ENCODE data around the gene IGFLR1.

Gene IGFLR1

GRCh38 chr19:35717665-35718344 is 24.4 kb downstream of the IGFLR1 start, which contains the start of gene KMT2B:
TSS of gene KMT2B (plus strand) at chr19:35718003. CDS start at chr19:35718019, 16 bp downstream.
- 2% methylated on average over 11 of the region's 109 CpGs for WGBS

DNA sequence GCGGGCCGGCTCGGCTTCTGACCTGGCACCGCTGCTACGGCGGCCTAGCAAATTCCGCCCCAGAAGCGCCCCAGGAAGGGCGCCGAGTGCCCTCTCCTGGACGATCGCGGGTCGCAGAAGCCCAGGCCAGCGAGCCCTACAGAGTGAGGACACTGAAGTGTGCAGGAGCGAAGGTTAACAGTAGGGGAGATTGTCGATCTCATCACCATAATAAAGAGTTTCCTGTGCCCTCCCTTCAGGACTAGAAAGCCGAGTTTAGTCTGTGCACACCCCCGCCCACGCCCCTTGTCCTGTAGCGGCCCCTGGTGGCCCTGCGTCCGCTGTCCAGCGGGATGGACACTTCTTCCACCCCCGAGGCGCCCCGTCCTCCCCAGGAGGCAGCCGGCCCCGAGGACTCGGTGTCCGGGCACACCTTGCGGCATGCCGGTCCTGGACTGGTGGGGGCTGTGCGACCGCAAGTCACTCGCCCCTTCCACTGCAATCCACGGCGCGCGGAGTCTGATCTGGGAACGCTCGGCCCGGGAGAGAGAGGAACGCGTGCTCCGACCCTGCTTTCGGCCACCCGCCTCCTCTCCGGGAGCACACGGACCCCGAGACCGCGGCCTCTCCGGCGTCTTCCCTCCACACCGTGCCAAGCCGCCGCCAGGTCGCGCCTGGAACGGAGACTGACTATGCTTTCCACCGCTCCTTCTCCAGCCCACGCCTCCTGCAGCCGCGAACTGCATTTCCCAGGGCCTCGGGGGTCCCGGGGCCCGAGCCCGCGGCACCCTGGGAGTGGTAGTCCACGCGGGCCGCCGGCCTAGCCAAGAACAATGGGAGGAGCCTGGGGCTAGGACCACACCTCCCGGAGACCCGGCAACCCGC is 25.2 kb downstream of the IGFLR1 start:
- Histone ChIP-seq H3K4ac (ENCODE audit: low read depth in 1 of 2, low read length in 2 of 2) (peak overlapping the region; percentile 78 to 79), H3K4me1 (ENCODE audit: control insufficient read depth, insufficient read depth, low read depth, low read length) (peaks cover 23% of the 10 kb centered on the region), H3K4me2 (ENCODE audit: low read length, poor library complexity, severe bottlenecking) (peak overlapping the region; percentile 98), H3K9me3 (ENCODE audit: control insufficient read depth, low read length) (no peaks in the 10 kb centered on the region), H2BK12ac (ENCODE audit: low read length in 2 of 2) (peak overlapping the region in 1 of 2 experiments; percentile 95), H3K4me3 (ENCODE audit: insufficient read depth in 1 of 2, low read depth in 1 of 2, low read length in 2 of 2) (peak overlapping the region; percentile 70 to 97), H3K23ac (ENCODE audit: low read length in 2 of 2) (peak overlapping the region in 1 of 2 experiments; percentile 77), H3K36me3 (ENCODE audit: control insufficient read depth in 1 of 2, insufficient read depth in 2 of 2, low read depth in 1 of 2, low read length in 2 of 2) (peaks cover 15 to 26% of the 10 kb centered on the region in 2 experiments), H3K18ac (ENCODE audit: low read depth in 1 of 2, low read length in 2 of 2) (peak overlapping the region; percentile 69 to 96), H2AFZ (ENCODE audit: low read depth, low read length) (peak overlapping the region; percentile 100), H2BK5ac (ENCODE audit: low read depth, low read length, poor library complexity, severe bottlenecking) (no peak overlapping the region), H4K8ac (ENCODE audit: low read length) (peak overlapping the region; percentile 94), H3K27ac (ENCODE audit: low read length, poor library complexity, severe bottlenecking) (peak overlapping the region; percentile 75), H2AK5ac (ENCODE audit: low read length, severe bottlenecking) (no peak overlapping the region), H2BK15ac (ENCODE audit: low read depth, poor library complexity, severe bottlenecking) (peak overlapping the region; percentile 78), H2BK120ac (ENCODE audit: low read depth, low read length) (no peak overlapping the region), H4K91ac (ENCODE audit: low read length) (peak overlapping the region; percentile 60), H3K14ac (ENCODE audit: low read length in 2 of 2) (peak overlapping the region in 1 of 2 experiments; percentile 98), H3K79me1 (replicated peaks; ENCODE audit: low read length, poor library complexity, severe bottlenecking) (peaks cover 24% of the 10 kb centered on the region), H3K27me3 (ENCODE audit: control insufficient read depth in 1 of 2, insufficient read depth in 1 of 2, low read length in 2 of 2) (peaks cover 0 to 23% of the 10 kb centered on the region in 2 experiments), H3K9ac (ENCODE audit: low read length) (peak overlapping the region; percentile 87)
- under 1% methylated on average over 62 of the region's 77 CpGs for WGBS
- peak; percentile 97 for DNase-seq

More at GRCh38 chr19:35717665-35718344, 24.4 kb downstream of the IGFLR1 start, which contains the start of gene KMT2B:
- no peak within 1 kb of the TSS for H2BK5ac ChIP-seq (ENCODE audit: low read depth, low read length, poor library complexity, severe bottlenecking)
- peak within 1 kb of the TSS; percentile 85 to 97 for H3K4me3 ChIP-seq (ENCODE audit: insufficient read depth in 1 of 2, low read depth in 1 of 2, low read length in 2 of 2)
- DNase-seq: no peak
- H2BK15ac ChIP-seq (ENCODE audit: low read depth, poor library complexity, severe bottlenecking): peak within 1 kb of the TSS; percentile 95
- peak within 1 kb of the TSS; percentile 89 for H2BK120ac ChIP-seq (ENCODE audit: low read depth, low read length)
- peak within 1 kb of the TSS; percentile 98 for H3K4me2 ChIP-seq (ENCODE audit: low read length, poor library complexity, severe bottlenecking)
- H3K9ac ChIP-seq (ENCODE audit: low read length): peak within 1 kb of the TSS; percentile 92
- peaks cover 32% of the 10 kb centered on the region for H3K79me1 ChIP-seq (replicated peaks; ENCODE audit: low read length, poor library complexity, severe bottlenecking)
- peak within 1 kb of the TSS; percentile 63 to 98 for H3K14ac ChIP-seq (ENCODE audit: low read length in 2 of 2)
- H2BK12ac ChIP-seq (ENCODE audit: low read length in 2 of 2): peak within 1 kb of the TSS in 1 of 2 experiments; percentile 95
- H3K4me1 ChIP-seq (ENCODE audit: control insufficient read depth, insufficient read depth, low read depth, low read length): peaks cover 23% of the 10 kb centered on the region
- no peak within 1 kb of the TSS for H2AK5ac ChIP-seq (ENCODE audit: low read length, severe bottlenecking)
- peak within 1 kb of the TSS; percentile 100 for H2AFZ ChIP-seq (ENCODE audit: low read depth, low read length)
- H3K4ac ChIP-seq (ENCODE audit: low read depth in 1 of 2, low read length in 2 of 2): peak within 1 kb of the TSS in 1 of 2 experiments; percentile 86
- H4K91ac ChIP-seq (ENCODE audit: low read length): no peak within 1 kb of the TSS
- peak within 1 kb of the TSS; percentile 84 to 96 for H3K18ac ChIP-seq (ENCODE audit: low read depth in 1 of 2, low read length in 2 of 2)
- no peaks in the 10 kb centered on the region for H3K9me3 ChIP-seq (ENCODE audit: control insufficient read depth, low read length)
- peak within 1 kb of the TSS; percentile 75 for H3K27ac ChIP-seq (ENCODE audit: low read length, poor library complexity, severe bottlenecking)
- peaks cover 0 to 21% of the 10 kb centered on the region in 2 experiments for H3K27me3 ChIP-seq (ENCODE audit: control insufficient read depth in 1 of 2, insufficient read depth in 1 of 2, low read length in 2 of 2)
- peaks cover 23 to 34% of the 10 kb centered on the region in 2 experiments for H3K36me3 ChIP-seq (ENCODE audit: control insufficient read depth in 1 of 2, insufficient read depth in 2 of 2, low read depth in 1 of 2, low read length in 2 of 2)
- H3K23ac ChIP-seq (ENCODE audit: low read length in 2 of 2): peak within 1 kb of the TSS in 1 of 2 experiments; percentile 97
- no peak within 1 kb of the TSS for H4K8ac ChIP-seq (ENCODE audit: low read length)

- H2BK5ac ChIP-seq (ENCODE audit: low read depth, low read length, poor library complexity, severe bottlenecking): no peak overlapping the region
- no peak overlapping the region for H2BK120ac ChIP-seq (ENCODE audit: low read depth, low read length)
- peaks cover 0 to 23% of the 10 kb centered on the region in 2 experiments for H3K27me3 ChIP-seq (ENCODE audit: control insufficient read depth in 1 of 2, insufficient read depth in 1 of 2, low read length in 2 of 2)
- peak overlapping the region in 1 of 2 experiments; percentile 45 for H2BK12ac ChIP-seq (ENCODE audit: low read length in 2 of 2)
- H2AFZ ChIP-seq (ENCODE audit: low read depth, low read length): peak overlapping the region; percentile 93
- 7% methylated on average over 52 of the region's 52 CpGs for WGBS
- DNase-seq: no peak
- peak overlapping the region; percentile 87 for H3K9ac ChIP-seq (ENCODE audit: low read length)
- peak overlapping the region in 1 of 2 experiments; percentile 63 for H3K23ac ChIP-seq (ENCODE audit: low read length in 2 of 2)
- H3K14ac ChIP-seq (ENCODE audit: low read length in 2 of 2): peak overlapping the region in 1 of 2 experiments; percentile 70
- H3K9me3 ChIP-seq (ENCODE audit: control insufficient read depth, low read length): no peaks in the 10 kb centered on the region
- peak overlapping the region; percentile 69 to 78 for H3K18ac ChIP-seq (ENCODE audit: low read depth in 1 of 2, low read length in 2 of 2)
- H3K79me1 ChIP-seq (replicated peaks; ENCODE audit: low read length, poor library complexity, severe bottlenecking): peaks cover 21% of the 10 kb centered on the region
- H3K36me3 ChIP-seq (ENCODE audit: control insufficient read depth in 1 of 2, insufficient read depth in 2 of 2, low read depth in 1 of 2, low read length in 2 of 2): peaks cover 9 to 17% of the 10 kb centered on the region in 2 experiments
- H2BK15ac ChIP-seq (ENCODE audit: low read depth, poor library complexity, severe bottlenecking): no peak overlapping the region
- no peak overlapping the region for H2AK5ac ChIP-seq (ENCODE audit: low read length, severe bottlenecking)
- peak overlapping the region; percentile 60 for H4K91ac ChIP-seq (ENCODE audit: low read length)
- H4K8ac ChIP-seq (ENCODE audit: low read length): peak overlapping the region; percentile 94
- H3K4ac ChIP-seq (ENCODE audit: low read depth in 1 of 2, low read length in 2 of 2): peak overlapping the region; percentile 73 to 78
- H3K27ac ChIP-seq (ENCODE audit: low read length, poor library complexity, severe bottlenecking): peak overlapping the region; percentile 75
- H3K4me1 ChIP-seq (ENCODE audit: control insufficient read depth, insufficient read depth, low read depth, low read length): peaks cover 23% of the 10 kb centered on the region
- H3K4me2 ChIP-seq (ENCODE audit: low read length, poor library complexity, severe bottlenecking): peak overlapping the region; percentile 98
- H3K4me3 ChIP-seq (ENCODE audit: insufficient read depth in 1 of 2, low read depth in 1 of 2, low read length in 2 of 2): peak overlapping the region; percentile 70 to 97
Measured at GRCh38 chr19:35715981-35716800, 26.1 kb downstream of the IGFLR1 start.
